WTC11 (cell line): ENCODE results near the gene TLCD3B.

Experiments used
- CREB1 ChIP-seq: sonication (generic); formaldehyde crosslinking; IDR thresholded peaks from 2 replicates; pipeline ENCODE4 v1.8.0; 2023; ENCODE audit warnings: mild to moderate bottlenecking, missing genetic modification reagents
- ELF4 ChIP-seq: sonication (generic); formaldehyde crosslinking; IDR thresholded peaks from 2 replicates; pipeline ENCODE4 v1.8.1; 2022; ENCODE audit warnings: low read depth, mild to moderate bottlenecking, moderate library complexity, missing genetic modification reagents
- TCF7 ChIP-seq: sonication (generic); formaldehyde crosslinking; IDR thresholded peaks from 2 replicates; pipeline ENCODE4 v1.8.0; 2022; ENCODE audit warnings: mild to moderate bottlenecking, low read depth, missing genetic modification reagents, moderate library complexity
- ZNF121 ChIP-seq: sonication (generic); formaldehyde crosslinking; IDR thresholded peaks from 2 replicates; pipeline ENCODE4 v1.8.0; 2023; ENCODE audit warnings: missing genetic modification reagents
- TF ChIP-seq, protein P1 (sequence below): fragments of 200-600 bp; IDR thresholded peaks from 2 replicates; pipeline ENCODE4 v1.8.0; 2022; ENCODE audit warnings: antibody characterized with exemption
- TF ChIP-seq, protein P2 (sequence below): sonication (generic); formaldehyde crosslinking; IDR thresholded peaks from 2 replicates; pipeline ENCODE4 v1.8.1; 2022; ENCODE audit warnings: mild to moderate bottlenecking, moderate library complexity, missing genetic modification reagents
- TF ChIP-seq, protein P3 (sequence below): sonication (generic); formaldehyde crosslinking; IDR thresholded peaks from 2 replicates; pipeline ENCODE4 v1.8.1; 2023; ENCODE audit warnings: mild to moderate bottlenecking, missing genetic modification reagents, moderate library complexity
- TF ChIP-seq, protein P4 (sequence below): sonication (generic); formaldehyde crosslinking; IDR thresholded peaks from 2 replicates; pipeline ENCODE4 v1.8.0; 2022; ENCODE audit warnings: mild to moderate bottlenecking, missing genetic modification reagents
- TF ChIP-seq, protein P5 (sequence below): sonication (generic); formaldehyde crosslinking; IDR thresholded peaks from 2 replicates; pipeline ENCODE4 v1.8.1; 2023; ENCODE audit warnings: mild to moderate bottlenecking, missing genetic modification reagents, borderline replicate concordance

DNA sequence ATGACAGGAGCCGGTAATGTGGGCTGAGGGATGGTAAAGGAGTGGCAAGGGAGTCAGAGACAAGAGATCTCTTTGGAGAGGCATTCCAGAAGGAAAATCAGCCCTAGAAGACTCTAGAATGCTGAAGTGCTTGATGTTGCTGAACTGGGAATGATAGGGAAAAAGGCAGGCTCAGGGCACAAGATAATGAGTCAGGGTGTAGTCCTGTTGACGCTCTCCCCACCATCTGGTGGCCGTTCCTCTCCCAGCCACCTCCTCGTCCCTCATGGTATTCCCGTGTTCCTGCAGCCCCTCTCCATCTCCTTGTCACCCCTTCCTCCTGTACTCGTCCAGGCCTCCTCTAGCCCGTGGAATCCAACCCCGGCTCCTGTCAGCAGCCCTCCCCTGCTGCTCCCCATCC is 23.4 kb upstream of the TLCD3B start:
- TF ChIP-seq, protein P1, sequence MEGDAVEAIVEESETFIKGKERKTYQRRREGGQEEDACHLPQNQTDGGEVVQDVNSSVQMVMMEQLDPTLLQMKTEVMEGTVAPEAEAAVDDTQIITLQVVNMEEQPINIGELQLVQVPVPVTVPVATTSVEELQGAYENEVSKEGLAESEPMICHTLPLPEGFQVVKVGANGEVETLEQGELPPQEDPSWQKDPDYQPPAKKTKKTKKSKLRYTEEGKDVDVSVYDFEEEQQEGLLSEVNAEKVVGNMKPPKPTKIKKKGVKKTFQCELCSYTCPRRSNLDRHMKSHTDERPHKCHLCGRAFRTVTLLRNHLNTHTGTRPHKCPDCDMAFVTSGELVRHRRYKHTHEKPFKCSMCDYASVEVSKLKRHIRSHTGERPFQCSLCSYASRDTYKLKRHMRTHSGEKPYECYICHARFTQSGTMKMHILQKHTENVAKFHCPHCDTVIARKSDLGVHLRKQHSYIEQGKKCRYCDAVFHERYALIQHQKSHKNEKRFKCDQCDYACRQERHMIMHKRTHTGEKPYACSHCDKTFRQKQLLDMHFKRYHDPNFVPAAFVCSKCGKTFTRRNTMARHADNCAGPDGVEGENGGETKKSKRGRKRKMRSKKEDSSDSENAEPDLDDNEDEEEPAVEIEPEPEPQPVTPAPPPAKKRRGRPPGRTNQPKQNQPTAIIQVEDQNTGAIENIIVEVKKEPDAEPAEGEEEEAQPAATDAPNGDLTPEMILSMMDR: no peak
- no peak for TF ChIP-seq CREB1
- TF ChIP-seq, protein P2, sequence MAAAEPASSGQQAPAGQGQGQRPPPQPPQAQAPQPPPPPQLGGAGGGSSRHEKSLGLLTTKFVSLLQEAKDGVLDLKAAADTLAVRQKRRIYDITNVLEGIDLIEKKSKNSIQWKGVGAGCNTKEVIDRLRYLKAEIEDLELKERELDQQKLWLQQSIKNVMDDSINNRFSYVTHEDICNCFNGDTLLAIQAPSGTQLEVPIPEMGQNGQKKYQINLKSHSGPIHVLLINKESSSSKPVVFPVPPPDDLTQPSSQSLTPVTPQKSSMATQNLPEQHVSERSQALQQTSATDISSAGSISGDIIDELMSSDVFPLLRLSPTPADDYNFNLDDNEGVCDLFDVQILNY: no peak
- TF ChIP-seq, protein P3, sequence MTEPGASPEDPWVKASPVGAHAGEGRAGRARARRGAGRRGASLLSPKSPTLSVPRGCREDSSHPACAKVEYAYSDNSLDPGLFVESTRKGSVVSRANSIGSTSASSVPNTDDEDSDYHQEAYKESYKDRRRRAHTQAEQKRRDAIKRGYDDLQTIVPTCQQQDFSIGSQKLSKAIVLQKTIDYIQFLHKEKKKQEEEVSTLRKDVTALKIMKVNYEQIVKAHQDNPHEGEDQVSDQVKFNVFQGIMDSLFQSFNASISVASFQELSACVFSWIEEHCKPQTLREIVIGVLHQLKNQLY (CRISPR knock-in tag): no peak
- TF ChIP-seq, protein P4, sequence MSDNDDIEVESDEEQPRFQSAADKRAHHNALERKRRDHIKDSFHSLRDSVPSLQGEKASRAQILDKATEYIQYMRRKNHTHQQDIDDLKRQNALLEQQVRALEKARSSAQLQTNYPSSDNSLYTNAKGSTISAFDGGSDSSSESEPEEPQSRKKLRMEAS (CRISPR knock-in tag): no peak
- TF ChIP-seq TCF7 (CRISPR knock-in tag): no peak
- TF ChIP-seq, protein P5, sequence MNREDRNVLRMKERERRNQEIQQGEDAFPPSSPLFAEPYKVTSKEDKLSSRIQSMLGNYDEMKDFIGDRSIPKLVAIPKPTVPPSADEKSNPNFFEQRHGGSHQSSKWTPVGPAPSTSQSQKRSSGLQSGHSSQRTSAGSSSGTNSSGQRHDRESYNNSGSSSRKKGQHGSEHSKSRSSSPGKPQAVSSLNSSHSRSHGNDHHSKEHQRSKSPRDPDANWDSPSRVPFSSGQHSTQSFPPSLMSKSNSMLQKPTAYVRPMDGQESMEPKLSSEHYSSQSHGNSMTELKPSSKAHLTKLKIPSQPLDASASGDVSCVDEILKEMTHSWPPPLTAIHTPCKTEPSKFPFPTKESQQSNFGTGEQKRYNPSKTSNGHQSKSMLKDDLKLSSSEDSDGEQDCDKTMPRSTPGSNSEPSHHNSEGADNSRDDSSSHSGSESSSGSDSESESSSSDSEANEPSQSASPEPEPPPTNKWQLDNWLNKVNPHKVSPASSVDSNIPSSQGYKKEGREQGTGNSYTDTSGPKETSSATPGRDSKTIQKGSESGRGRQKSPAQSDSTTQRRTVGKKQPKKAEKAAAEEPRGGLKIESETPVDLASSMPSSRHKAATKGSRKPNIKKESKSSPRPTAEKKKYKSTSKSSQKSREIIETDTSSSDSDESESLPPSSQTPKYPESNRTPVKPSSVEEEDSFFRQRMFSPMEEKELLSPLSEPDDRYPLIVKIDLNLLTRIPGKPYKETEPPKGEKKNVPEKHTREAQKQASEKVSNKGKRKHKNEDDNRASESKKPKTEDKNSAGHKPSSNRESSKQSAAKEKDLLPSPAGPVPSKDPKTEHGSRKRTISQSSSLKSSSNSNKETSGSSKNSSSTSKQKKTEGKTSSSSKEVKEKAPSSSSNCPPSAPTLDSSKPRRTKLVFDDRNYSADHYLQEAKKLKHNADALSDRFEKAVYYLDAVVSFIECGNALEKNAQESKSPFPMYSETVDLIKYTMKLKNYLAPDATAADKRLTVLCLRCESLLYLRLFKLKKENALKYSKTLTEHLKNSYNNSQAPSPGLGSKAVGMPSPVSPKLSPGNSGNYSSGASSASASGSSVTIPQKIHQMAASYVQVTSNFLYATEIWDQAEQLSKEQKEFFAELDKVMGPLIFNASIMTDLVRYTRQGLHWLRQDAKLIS (CRISPR knock-in tag): no peak
- TF ChIP-seq ELF4 (CRISPR knock-in tag): no peak
- no peak for TF ChIP-seq ZNF121 (CRISPR knock-in tag)
